HepG2 (cell line): ENCODE results near the gene IFI35. TPM values are rescaled to one million over a fixed set of nuclear protein-coding genes. Genes with fewer than 3 reads are reported as not detected.

ENCODE experiments used
- BRCA1 ChIP-seq: sonication (generic); formaldehyde crosslinking; IDR thresholded peaks from 2 replicates; pipeline ENCODE4 v1.4.0; 2020; ENCODE audit warnings: missing genetic modification reagents
- KDM5A ChIP-seq: fragments of 200-600 bp; sonication (generic); IDR thresholded peaks from 2 replicates; pipeline ENCODE4 v1.7.0; 2018; ENCODE audit warnings: antibody characterized with exemption, mild to moderate bottlenecking, low read length, borderline replicate concordance
- MAFG ChIP-seq: sonication (generic); formaldehyde crosslinking; IDR thresholded peaks from 2 replicates; pipeline ENCODE4 v1.5.1; 2020; ENCODE audit warnings: mild to moderate bottlenecking, missing genetic modification reagents
- MXD4 ChIP-seq: IDR thresholded peaks from 2 replicates; pipeline ENCODE4 v1.6.1; 2016; ENCODE audit warnings: mild to moderate bottlenecking, missing biosample characterization, missing genetic modification reagents
- NAIF1 ChIP-seq: sonication (generic); formaldehyde crosslinking; IDR thresholded peaks from 2 replicates; pipeline ENCODE4 v1.5.0; 2020; ENCODE audit warnings: mild to moderate bottlenecking, missing genetic modification reagents, borderline replicate concordance
- NR1H2 ChIP-seq: sonication (generic); formaldehyde crosslinking; IDR thresholded peaks from 2 replicates; pipeline ENCODE4 v1.8.1; 2022; ENCODE audit warnings: low read depth, missing genetic modification reagents, borderline replicate concordance
- ONECUT2 ChIP-seq: sonication (generic); formaldehyde crosslinking; IDR thresholded peaks from 2 replicates; pipeline ENCODE4 v1.4.0; 2020; ENCODE audit warnings: missing genetic modification reagents
- PAXIP1 ChIP-seq: sonication (generic); formaldehyde crosslinking; conservative IDR thresholded peaks from 2 replicates; pipeline ENCODE4 v1.4.0; 2020; ENCODE audit warnings: mild to moderate bottlenecking, missing genetic modification reagents, moderate library complexity
- PHF21A ChIP-seq: sonication (generic); formaldehyde crosslinking; IDR thresholded peaks from 2 replicates; pipeline ENCODE4 v1.5.0; 2020; ENCODE audit warnings: mild to moderate bottlenecking, missing genetic modification reagents
- POLR2AphosphoS2 ChIP-seq: IDR thresholded peaks from 2 replicates; pipeline ENCODE4 v1.6.1; 2011; ENCODE audit warnings: low read depth, low read length, improper control_type of control experiment
- SALL2 ChIP-seq: sonication (generic); formaldehyde crosslinking; IDR thresholded peaks from 2 replicates; pipeline ENCODE4 v1.8.1; 2023; ENCODE audit warnings: mild to moderate bottlenecking, missing genetic modification reagents, inconsistent platforms
- SP5 ChIP-seq: IDR thresholded peaks from 2 replicates; pipeline ENCODE4 v1.6.1; 2016; ENCODE audit warnings: low read depth, borderline replicate concordance
- SRY ChIP-seq: sonication (generic); formaldehyde crosslinking; IDR thresholded peaks from 2 replicates; pipeline ENCODE4 v1.8.0; 2022; ENCODE audit warnings: mild to moderate bottlenecking, missing genetic modification reagents
- TAF15 ChIP-seq: fragments of 200-400 bp; formaldehyde crosslinking; IDR thresholded peaks from one replicate; pipeline ENCODE4 v1.6.1; 2018; ENCODE audit warnings: mild to moderate bottlenecking, low read depth, low read length; ENCODE audit not compliant: poor library complexity, severe bottlenecking
- TP53 ChIP-seq: sonication (generic); formaldehyde crosslinking; conservative IDR thresholded peaks from 2 replicates; pipeline ENCODE4 v1.4.0; 2020; ENCODE audit warnings: missing genetic modification reagents
- U2AF2 ChIP-seq: fragments of 200-400 bp; formaldehyde crosslinking; IDR thresholded peaks from 2 replicates; pipeline ENCODE4 v1.6.1; 2017; ENCODE audit warnings: low read depth, mild to moderate bottlenecking, low read length
- UBTF ChIP-seq: sonication (generic); formaldehyde crosslinking; IDR thresholded peaks from 2 replicates; pipeline ENCODE4 v1.4.0; 2020; ENCODE audit warnings: mild to moderate bottlenecking, missing genetic modification reagents
- XBP1 ChIP-seq: sonication (generic); formaldehyde crosslinking; IDR thresholded peaks from 2 replicates; pipeline ENCODE4 v1.5.0; 2020; ENCODE audit warnings: missing genetic modification reagents
- ZFP36L1 ChIP-seq: sonication (generic); formaldehyde crosslinking; IDR thresholded peaks from 2 replicates; pipeline ENCODE4 v1.8.0; 2022; ENCODE audit warnings: mild to moderate bottlenecking, missing genetic modification reagents, moderate library complexity
- ZFP62 ChIP-seq: sonication (generic); formaldehyde crosslinking; IDR thresholded peaks from 2 replicates; pipeline ENCODE4 v1.4.0; 2020; ENCODE audit warnings: missing genetic modification reagents
- ZKSCAN8 ChIP-seq: IDR thresholded peaks from 2 replicates; pipeline ENCODE4 v1.6.1; 2016; ENCODE audit warnings: borderline replicate concordance, missing genetic modification reagents, missing compliant biosample characterization
- ZNF280B ChIP-seq: sonication (generic); formaldehyde crosslinking; IDR thresholded peaks from 2 replicates; pipeline ENCODE4 v1.5.0; 2020; ENCODE audit warnings: missing genetic modification reagents, mild to moderate bottlenecking, borderline replicate concordance
- ZNF468 ChIP-seq: sonication (generic); formaldehyde crosslinking; IDR thresholded peaks from 2 replicates; pipeline ENCODE4 v1.8.0; 2022; ENCODE audit warnings: mild to moderate bottlenecking, moderate library complexity, missing genetic modification reagents
- ZNF616 ChIP-seq: sonication (generic); formaldehyde crosslinking; IDR thresholded peaks from 2 replicates; pipeline ENCODE4 v1.5.0; 2020; ENCODE audit warnings: low read depth, mild to moderate bottlenecking, missing genetic modification reagents
- polyA plus RNA-seq, 8 experiments: library from polyadenylated mRNA; depleted of rRNA in 3 of 8; stranded (reverse) in 7 of 8; unstranded in 1 of 8; fragments of >200 nt; fragmentation: Illumina TruSeq in 4 of 8; extraction: Trizol in 4 of 8; gene quantifications; 2 replicates each; pipeline versions ENCODE4 v1.2.1 to v1.2.3, GENCODE V29; 2011 to 2016; ENCODE audit warnings: low read depth in 4 of 8, missing spikeins in 1 of 8, mixed read lengths in 1 of 8; ENCODE audit not compliant: insufficient read depth in 1 of 8
- total RNA-seq, 5 experiments: library from RNA; depleted of rRNA; stranded (reverse); fragments of >200 nt; fragmentation: Illumina TruSeq; extraction: Trizol; gene quantifications; 2 replicates each; pipeline ENCODE4 v1.2.3, GENCODE V29; 2016; ENCODE audit warnings: low read depth in 1 of 5

Gene IFI35
- total and polyA plus RNA-seq, 2 of the 13 experiments (the other 11 are each of a cell fraction or from before 2014, with no cell fraction given), result 28.9 to 38.1 TPM

GRCh38 chr17:42980766-42981397 lies 25.7 kb upstream of the IFI35 start (continued):
- TF ChIP-seq ZNF280B (CRISPR knock-in tag), result no peak
- peak; percentile 63; the same call in 1 of the 2 replicates for TF ChIP-seq SALL2
- TF ChIP-seq MAFG (CRISPR knock-in tag), result no peak
- TF ChIP-seq ZNF468 (CRISPR knock-in tag), result 0 out of 2 replicates have a peak, but pooled peaks have one; percentile 20
- 0 out of 2 replicates have a peak, but pooled peaks have one; percentile 13 for TF ChIP-seq PAXIP1 (CRISPR knock-in tag)
- TF ChIP-seq ZNF616 (CRISPR knock-in tag), result peak; percentile 83
- 0 out of 2 replicates have a peak, but pooled peaks have one; percentile 46 for TF ChIP-seq TP53 (CRISPR knock-in tag)
- TF ChIP-seq ZFP36L1 (CRISPR knock-in tag), result peak; percentile 67
- TF ChIP-seq SRY (CRISPR knock-in tag), result peak; percentile 99
- no peak for TF ChIP-seq ONECUT2
- TF ChIP-seq BRCA1, result no peak
- peak; percentile 2; the same call in 1 of the 2 replicates for TF ChIP-seq MXD4 (CRISPR knock-in tag)
- TF ChIP-seq SP5, result no peak
- TF ChIP-seq U2AF2, result no peak
- TF ChIP-seq PHF21A (CRISPR knock-in tag), result peak; percentile 14; the same call in 1 of the 2 replicates
- peak; percentile 71 for TF ChIP-seq NR1H2 (CRISPR knock-in tag)
- TF ChIP-seq NAIF1 (CRISPR knock-in tag), result peak; percentile 92
- no peak for TF ChIP-seq POLR2AphosphoS2
- TF ChIP-seq ZFP62, result no peak
- no peak for TF ChIP-seq XBP1 (CRISPR knock-in tag)
- peak; percentile 17; the same call in 1 of the 2 replicates for TF ChIP-seq KDM5A
- TF ChIP-seq TAF15, result no peak
- no peak for TF ChIP-seq ZKSCAN8
- peak; percentile 95 for TF ChIP-seq UBTF (CRISPR knock-in tag)
